ENCODE measurements around the gene EIF2B2. TPM values are rescaled to one million over a fixed set of nuclear protein-coding genes. Genes with fewer than 3 reads are reported as not detected.

EIF2B2 gene
- total RNA-seq, 2 donors from 2014 or later: 35.0 to 41.6 TPM

DNA sequence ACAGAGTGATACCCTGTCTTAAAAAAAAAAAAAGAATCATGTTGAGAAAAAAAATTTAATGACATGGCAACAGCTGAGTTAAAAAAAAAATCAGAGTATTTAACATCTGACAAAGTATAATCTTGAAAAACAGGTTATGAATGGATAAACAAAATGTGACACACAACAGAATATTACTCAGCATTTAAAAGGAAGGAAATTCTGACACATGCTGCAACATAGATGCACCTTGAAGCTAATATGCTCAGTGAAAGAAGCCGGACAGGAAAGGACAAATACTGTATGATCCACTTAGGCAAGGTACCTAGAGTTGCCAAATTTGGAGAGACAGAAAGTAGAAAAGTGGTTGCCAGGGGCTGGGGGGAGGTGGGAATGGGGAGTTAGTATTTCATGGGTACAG lies 19.4 kb upstream of the EIF2B2 start:
- H3K9ac ChIP-seq (ENCODE audit: extremely low read depth, low read length, poor library complexity, severe bottlenecking): no peak overlapping the region
- peaks cover 23% of the 10 kb centered on the region for H3K4me1 ChIP-seq (ENCODE audit: control insufficient read depth, insufficient read depth, low read length)
- no peak overlapping the region for H3K27ac ChIP-seq (ENCODE audit: low read depth, low read length)
- no peak overlapping the region for H3K4me3 ChIP-seq (ENCODE audit: low read length)
- no peaks in the 10 kb centered on the region for H3K27me3 ChIP-seq (ENCODE audit: control insufficient read depth, insufficient read depth, low read length, poor library complexity, severe bottlenecking)
- Mint-ChIP-seq H3K4me1 (peaks cover 31% of the 10 kb centered on the region), H3K4me3 (no peak overlapping the region), H3K9me3 (no peaks in the 10 kb centered on the region), H3K36me3 (ENCODE audit: low read depth) (no peaks in the 10 kb centered on the region), H3K27ac (no peak overlapping the region), H3K27me3 (ENCODE audit: insufficient read depth) (no peaks in the 10 kb centered on the region)
- no peaks in the 10 kb centered on the region for H3K9me3 ChIP-seq (ENCODE audit: control insufficient read depth, low read length)
- no peaks in the 10 kb centered on the region for H3K36me3 ChIP-seq (ENCODE audit: control insufficient read depth, insufficient read depth, low read length)
- DNase-seq: no peak
- TF ChIP-seq, protein P1, sequence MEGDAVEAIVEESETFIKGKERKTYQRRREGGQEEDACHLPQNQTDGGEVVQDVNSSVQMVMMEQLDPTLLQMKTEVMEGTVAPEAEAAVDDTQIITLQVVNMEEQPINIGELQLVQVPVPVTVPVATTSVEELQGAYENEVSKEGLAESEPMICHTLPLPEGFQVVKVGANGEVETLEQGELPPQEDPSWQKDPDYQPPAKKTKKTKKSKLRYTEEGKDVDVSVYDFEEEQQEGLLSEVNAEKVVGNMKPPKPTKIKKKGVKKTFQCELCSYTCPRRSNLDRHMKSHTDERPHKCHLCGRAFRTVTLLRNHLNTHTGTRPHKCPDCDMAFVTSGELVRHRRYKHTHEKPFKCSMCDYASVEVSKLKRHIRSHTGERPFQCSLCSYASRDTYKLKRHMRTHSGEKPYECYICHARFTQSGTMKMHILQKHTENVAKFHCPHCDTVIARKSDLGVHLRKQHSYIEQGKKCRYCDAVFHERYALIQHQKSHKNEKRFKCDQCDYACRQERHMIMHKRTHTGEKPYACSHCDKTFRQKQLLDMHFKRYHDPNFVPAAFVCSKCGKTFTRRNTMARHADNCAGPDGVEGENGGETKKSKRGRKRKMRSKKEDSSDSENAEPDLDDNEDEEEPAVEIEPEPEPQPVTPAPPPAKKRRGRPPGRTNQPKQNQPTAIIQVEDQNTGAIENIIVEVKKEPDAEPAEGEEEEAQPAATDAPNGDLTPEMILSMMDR (conservative IDR thresholded peaks at IDR 0.05): no peak
- WGBS, 2 experiments (ENCODE audit: insufficient coverage in 1 of 2, insufficient read length in 1 of 2): 93 to 97% methylated on average over 1 of the region's 1 CpG

DNA sequence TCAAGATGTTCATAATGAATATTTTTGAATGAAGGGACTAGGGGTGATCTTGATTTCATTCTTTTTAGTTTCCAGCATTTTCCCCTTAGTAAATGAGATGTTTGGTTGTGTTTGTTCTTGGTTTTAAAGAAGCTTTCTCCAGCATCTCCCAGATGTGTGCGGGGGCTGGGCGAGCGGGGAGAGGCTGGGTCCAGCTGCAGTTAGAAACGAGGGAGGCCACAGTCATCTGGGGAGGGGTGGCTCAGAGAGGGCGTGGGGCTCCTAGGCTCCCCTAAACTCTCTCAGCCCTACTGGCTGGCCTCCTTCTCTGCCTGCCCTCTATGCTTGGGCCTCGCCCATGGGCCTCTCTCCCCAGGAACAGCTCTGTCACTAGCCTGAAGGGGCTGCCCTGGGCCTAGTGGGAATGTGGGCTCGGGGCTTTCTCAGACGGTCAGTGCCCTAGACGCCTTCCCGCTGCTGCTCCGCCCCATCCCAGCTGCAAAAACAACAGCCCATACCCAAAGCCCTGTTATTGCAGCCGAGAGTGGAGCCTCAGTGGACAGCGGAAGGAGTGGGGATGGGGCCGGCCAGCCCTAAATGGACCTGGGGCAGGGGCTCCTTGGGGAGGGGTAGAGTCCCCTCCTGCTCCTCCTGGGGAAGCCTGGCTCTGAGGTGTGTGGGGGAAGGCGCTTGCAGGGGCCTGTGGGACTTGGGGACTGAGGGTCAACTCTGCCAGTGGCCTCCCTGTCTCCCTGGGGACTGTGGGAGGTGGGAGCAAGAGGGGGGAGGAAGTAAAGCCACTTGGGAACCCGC lies 18.3 kb upstream of the EIF2B2 start:
- Histone ChIP-seq H3K27me3 (ENCODE audit: control insufficient read depth, insufficient read depth, low read length, poor library complexity, severe bottlenecking) (no peaks in the 10 kb centered on the region), H3K4me3 (ENCODE audit: low read length) (no peak overlapping the region), H3K36me3 (ENCODE audit: control insufficient read depth, insufficient read depth, low read length) (no peaks in the 10 kb centered on the region), H3K27ac (ENCODE audit: low read depth, low read length) (no peak overlapping the region), H3K9ac (ENCODE audit: extremely low read depth, low read length, poor library complexity, severe bottlenecking) (no peak overlapping the region), H3K4me1 (ENCODE audit: control insufficient read depth, insufficient read depth, low read length) (peaks cover 17% of the 10 kb centered on the region), H3K9me3 (ENCODE audit: control insufficient read depth, low read length) (no peaks in the 10 kb centered on the region)
- Mint-ChIP-seq H3K36me3 (ENCODE audit: low read depth) (no peaks in the 10 kb centered on the region), H3K4me1 (peaks cover 23% of the 10 kb centered on the region), H3K9me3 (no peaks in the 10 kb centered on the region), H3K27me3 (ENCODE audit: insufficient read depth) (no peaks in the 10 kb centered on the region), H3K27ac (peak overlapping the region; percentile 64), H3K4me3 (no peak overlapping the region)
- 80 to 90% methylated on average over 2 to 16 of the region's 16 CpGs for WGBS, 2 experiments (ENCODE audit: insufficient coverage in 1 of 2, insufficient read length in 1 of 2)
- no peak for DNase-seq
- TF ChIP-seq, protein P1 (conservative IDR thresholded peaks at IDR 0.05): no peak

DNA sequence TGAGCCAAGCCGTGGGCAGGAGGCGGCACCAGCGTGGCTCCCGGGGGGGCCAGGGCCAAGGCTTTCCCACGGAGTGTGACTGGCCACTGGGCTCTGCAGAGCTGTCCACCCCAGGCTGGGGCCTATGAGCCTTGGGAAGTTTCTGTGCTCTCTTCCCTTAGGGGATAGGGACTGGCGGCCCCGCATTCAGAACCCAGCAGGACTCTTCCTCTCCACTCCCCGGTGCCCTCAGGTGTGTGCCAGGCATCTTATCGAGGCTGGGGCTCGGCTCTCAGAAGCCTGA lies 17.8 kb upstream of the EIF2B2 start:
- DNase-seq: no peak
- no peaks in the 10 kb centered on the region for H3K36me3 Mint-ChIP-seq (ENCODE audit: low read depth)
- TF ChIP-seq, protein P1 (conservative IDR thresholded peaks at IDR 0.05): no peak
- H3K9me3 Mint-ChIP-seq: no peaks in the 10 kb centered on the region
- Histone ChIP-seq H3K4me1 (ENCODE audit: control insufficient read depth, insufficient read depth, low read length) (peaks cover 13% of the 10 kb centered on the region), H3K27ac (ENCODE audit: low read depth, low read length) (no peak overlapping the region), H3K9ac (ENCODE audit: extremely low read depth, low read length, poor library complexity, severe bottlenecking) (no peak overlapping the region), H3K36me3 (ENCODE audit: control insufficient read depth, insufficient read depth, low read length) (no peaks in the 10 kb centered on the region), H3K27me3 (ENCODE audit: control insufficient read depth, insufficient read depth, low read length, poor library complexity, severe bottlenecking) (no peaks in the 10 kb centered on the region), H3K4me3 (ENCODE audit: low read length) (no peak overlapping the region), H3K9me3 (ENCODE audit: control insufficient read depth, low read length) (no peaks in the 10 kb centered on the region)
- no peak overlapping the region for H3K4me3 Mint-ChIP-seq
- H3K27me3 Mint-ChIP-seq (ENCODE audit: insufficient read depth): no peaks in the 10 kb centered on the region
- peaks cover 18% of the 10 kb centered on the region for H3K4me1 Mint-ChIP-seq
- WGBS, 2 experiments (ENCODE audit: insufficient coverage in 1 of 2, insufficient read length in 1 of 2): 90 to 91% methylated on average over 9 to 10 of the region's 10 CpGs
- H3K27ac Mint-ChIP-seq: no peak overlapping the region
